CD4-positive, alpha-beta T cell treated with Interleukin-4 for 4 hours (primary cell): Measurements from ENCODE around the gene GGT7.
A peak's percentile ranks its signal among the peaks of the same experiment; 100 is the strongest.
"Not testable (repeated sequence)": the region's sequence is repeated elsewhere in the genome, so short reads cannot be mapped to it uniquely, and the experiment has no call there.

Experiments used
- DNase-seq: peaks from one replicate; pipeline ENCODE4 v3.0.0-alpha.2; 2020

Gene GGT7, protein sequence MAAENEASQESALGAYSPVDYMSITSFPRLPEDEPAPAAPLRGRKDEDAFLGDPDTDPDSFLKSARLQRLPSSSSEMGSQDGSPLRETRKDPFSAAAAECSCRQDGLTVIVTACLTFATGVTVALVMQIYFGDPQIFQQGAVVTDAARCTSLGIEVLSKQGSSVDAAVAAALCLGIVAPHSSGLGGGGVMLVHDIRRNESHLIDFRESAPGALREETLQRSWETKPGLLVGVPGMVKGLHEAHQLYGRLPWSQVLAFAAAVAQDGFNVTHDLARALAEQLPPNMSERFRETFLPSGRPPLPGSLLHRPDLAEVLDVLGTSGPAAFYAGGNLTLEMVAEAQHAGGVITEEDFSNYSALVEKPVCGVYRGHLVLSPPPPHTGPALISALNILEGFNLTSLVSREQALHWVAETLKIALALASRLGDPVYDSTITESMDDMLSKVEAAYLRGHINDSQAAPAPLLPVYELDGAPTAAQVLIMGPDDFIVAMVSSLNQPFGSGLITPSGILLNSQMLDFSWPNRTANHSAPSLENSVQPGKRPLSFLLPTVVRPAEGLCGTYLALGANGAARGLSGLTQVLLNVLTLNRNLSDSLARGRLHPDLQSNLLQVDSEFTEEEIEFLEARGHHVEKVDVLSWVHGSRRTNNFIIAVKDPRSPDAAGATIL

GRCh38 chr20:34872622-34873224, at the start of gene GGT7:
TSS of gene GGT7 (minus strand) at chr20:34872856. CDS start at chr20:34872815, 41 bp downstream.
- DNase-seq, result peak; percentile 78

DNA sequence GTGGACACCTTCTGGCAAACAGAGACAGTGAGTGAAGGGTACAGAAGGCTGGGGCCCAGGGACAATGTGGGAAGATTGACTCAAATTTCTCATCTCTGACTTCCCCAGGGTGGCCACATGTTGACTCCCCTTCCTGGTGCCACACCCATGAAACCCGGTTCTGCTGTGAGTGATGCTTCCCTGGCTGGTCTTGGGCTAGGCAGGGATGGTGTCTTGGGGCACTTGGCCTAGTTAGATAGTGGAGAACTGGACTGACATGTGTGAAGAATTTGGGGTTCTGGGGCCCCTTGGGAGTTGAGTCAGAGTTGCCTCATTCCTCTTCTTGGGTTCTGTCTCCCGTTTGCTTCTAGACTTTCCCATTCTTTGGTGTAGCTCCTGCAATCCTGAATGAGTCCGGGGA, 48.8 kb upstream of the GGT7 start:
- no peak for DNase-seq

- DNase-seq, result no peak
These were observed 47.4 kb upstream of the GGT7 start for GRCh38 chr20:34920055-34920454.

DNA sequence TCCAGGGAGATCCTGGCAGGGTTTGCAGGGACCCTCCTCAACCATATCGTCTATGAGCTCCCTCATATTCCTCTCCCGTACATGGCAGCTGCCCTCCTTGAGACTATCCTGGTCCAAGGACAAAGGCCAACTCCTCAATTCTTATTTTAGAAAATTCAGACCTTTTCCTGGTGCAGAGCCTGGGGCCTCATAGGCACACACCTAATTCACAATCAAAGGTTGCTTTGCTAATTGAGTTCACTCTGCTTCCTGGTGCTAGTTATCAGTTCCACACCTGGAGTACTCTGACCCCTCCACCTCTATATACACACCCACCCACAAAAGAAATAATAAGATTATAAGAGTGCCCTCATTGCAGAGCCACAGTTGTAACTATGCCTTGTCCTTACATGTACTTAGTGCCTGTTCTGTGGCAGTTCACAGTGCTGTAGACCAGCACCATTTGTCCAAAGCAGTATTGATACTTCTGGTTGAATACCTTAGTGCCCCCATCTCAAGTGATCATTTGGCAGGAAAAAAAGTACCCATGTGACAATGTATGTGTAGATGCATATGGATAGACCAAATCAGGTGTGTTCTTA, 44.2 kb upstream of the GGT7 start:
- DNase-seq, result no peak

- no peak for DNase-seq
These were observed 43.2 kb upstream of the GGT7 start for GRCh38 chr20:34915749-34916455.

- no peak for DNase-seq
These were observed 42.5 kb upstream of the GGT7 start for GRCh38 chr20:34915131-34915530.

GRCh38 chr20:34907616-34908469, 35.2 kb upstream of the GGT7 start:
- no peak for DNase-seq

DNA sequence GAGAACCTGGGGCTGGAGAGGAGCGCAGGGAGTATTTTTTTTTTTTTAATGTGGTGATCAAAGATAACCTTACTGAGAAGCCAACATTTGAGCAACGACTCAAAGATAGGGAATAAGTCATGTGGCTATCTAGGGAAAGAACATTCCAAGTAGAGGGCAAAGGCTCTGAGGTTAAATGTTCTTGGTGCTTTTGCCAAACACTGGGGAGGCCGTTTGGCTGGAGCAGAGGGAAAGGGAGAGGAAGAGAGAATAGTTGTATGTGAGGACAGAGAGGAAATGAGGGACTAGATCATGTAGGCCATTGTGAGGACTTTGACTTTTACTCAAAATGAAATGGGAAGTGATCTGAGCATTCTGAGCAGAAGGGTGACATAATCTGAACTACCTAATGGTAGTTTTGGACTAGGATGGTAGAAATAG, 31.6 kb upstream of the GGT7 start:
- no peak for DNase-seq

DNA sequence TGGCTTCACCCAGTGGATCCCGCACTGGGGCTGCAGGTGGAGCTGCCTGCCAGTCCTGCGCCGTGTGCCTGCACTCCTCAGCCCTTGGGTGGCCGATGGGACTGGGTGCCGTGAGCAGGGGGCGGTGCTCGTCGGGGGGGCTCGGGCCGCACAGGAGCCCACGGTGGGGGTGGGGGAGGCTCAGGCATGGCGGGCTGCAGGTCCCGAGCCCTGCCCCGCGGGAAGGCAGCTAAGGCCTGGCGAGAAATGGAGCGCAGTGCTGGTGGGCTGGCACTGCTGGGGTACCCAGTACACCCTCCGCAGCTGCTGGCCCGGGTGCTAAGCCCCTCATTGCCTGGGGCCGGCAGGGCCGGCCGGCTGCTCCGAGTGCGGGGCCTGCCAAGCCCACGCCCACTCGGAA, 26.1 kb upstream of the GGT7 start:
- DNase-seq, result not testable (repeated sequence)

DNA sequence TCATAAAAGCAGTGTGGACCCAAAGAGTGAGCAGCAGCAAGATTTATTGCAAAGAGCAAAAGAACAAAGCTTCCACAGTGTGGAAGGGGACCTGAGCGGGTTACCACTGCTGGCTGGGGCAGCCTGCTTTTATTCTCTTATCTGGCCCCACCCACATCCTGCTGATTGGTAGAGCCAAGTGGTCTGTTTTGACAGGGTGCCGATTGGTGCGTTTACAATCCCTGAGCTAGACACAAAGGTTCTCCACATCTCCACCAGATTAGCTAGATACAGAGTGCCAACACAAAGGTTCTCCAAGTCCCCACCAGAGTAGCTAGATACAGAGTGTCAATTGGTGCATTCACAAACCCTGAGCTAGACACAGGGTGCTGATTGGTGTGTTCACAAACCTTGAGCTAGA, 25.5 kb upstream of the GGT7 start:
- DNase-seq, result not testable (repeated sequence)

- no peak for DNase-seq
These were observed 23.5 kb upstream of the GGT7 start for GRCh38 chr20:34896086-34896621.

DNA sequence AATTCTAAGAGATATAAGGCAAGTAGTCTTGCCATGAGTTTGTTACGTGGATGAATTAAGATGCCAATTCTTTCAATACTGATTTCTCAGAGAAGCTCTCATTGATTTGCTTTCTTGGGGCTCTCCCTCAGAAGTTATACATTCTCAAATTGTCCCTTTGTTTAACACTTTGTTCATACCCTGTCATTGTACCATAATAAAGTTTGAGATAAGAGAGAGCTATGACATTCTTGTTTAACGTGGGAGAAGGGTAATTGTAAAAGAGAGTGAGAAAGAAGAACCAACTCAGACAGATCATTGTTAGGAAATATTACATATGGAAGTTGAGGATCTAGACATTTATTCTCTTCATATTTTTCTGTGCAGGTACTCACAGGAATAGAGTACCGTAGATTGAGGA, 22.8 kb upstream of the GGT7 start:
- no peak for DNase-seq

DNA sequence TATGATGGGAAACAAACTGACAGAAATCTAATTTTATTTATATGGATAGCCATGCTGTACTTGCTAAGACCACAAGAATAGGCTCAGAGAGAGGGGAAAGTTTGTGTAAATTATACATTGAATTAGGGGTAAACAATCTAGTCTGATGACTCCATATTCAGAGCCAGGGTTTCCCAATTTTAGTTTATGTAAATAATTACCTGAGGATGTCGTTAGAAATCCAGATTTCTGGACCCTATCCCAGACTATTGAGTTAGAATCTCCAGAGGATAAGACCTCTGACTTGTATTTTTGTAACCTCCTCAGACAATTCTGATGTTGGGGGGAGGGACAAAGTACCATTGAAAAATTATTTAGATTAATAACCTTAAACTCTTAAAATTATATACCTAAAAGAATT, 22.1 kb upstream of the GGT7 start:
- no peak for DNase-seq

GRCh38 chr20:34892671-34893070, 20.0 kb upstream of the GGT7 start:
- DNase-seq, result no peak

GRCh38 chr20:34891166-34892062, 18.8 kb upstream of the GGT7 start:
- peak; percentile 35 for DNase-seq

GRCh38 chr20:34888468-34888867, 15.8 kb upstream of the GGT7 start:
- no peak for DNase-seq

- no peak for DNase-seq
These were observed 14.4 kb upstream of the GGT7 start for GRCh38 chr20:34887023-34887422.

DNA sequence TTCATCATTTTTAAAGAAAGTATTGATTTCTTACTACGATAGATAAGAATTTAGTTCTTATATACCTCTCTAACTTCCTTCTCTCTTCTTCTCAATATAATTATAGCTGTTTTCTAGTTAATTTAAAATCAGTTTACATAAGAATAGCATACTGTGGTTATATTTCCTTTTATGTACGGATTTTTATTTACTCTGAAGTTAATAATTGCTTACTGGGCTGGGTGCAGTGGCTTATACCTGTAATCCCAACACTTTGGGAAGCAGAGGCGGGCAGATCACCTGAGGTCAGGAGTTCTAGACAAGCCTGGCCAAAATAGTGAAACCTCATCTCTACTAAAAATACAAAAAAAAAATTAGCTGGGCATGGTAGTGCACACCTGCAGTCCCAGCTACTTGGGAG, 13.5 kb upstream of the GGT7 start:
- no peak for DNase-seq

DNA sequence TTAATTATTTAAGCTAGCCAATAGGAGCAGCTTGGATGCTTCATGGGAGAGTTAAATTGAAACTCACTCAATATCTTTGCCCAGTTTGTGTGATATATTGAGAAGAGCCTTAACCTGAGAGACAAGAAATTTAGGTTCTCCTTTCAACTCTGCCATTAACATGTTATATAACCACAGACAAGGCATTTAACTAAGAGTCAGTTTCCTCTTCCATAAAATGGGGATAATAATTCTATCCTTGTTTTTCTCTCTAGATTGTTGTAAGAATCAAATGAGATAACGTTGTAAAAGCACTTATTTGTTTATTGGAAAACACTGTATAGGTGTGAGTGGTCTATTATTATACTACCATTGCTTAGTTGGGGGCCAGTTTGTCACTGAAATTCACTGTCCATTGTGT, 11.6 kb upstream of the GGT7 start:
- no peak for DNase-seq

DNA sequence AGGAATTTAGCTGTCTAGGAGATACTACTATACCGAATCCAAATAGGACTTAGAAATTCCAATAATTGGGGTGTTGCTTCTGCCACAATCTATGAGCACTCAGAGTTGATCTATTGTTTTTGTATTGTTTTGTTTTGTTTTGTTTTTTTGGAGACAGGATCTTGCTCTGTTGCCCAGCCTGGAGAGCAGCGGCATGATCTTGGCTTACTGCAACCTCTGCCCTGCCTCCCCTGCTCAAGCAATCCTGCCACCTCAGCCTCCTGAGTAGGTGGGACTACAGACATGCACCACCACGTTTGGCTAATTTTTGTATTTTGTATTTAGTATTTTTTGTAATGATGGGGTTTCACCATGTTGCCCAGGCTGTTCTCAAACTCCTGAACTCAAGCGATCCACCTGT, 11.2 kb upstream of the GGT7 start:
- no peak for DNase-seq
